Neural cell (in vitro differentiated cells): ENCODE results near the gene RHOA.
"Not testable (repeated sequence)": the region's sequence is repeated elsewhere in the genome, so short reads cannot be mapped to it uniquely, and the experiment has no call there.

Experiments used
- CTCF ChIP-seq: fragments of 450-650 bp; IDR thresholded peaks from 2 replicates; pipeline ENCODE4 v1.5.1; 2014; ENCODE audit warnings: antibody characterized with exemption, mild to moderate bottlenecking, moderate library complexity; ENCODE audit not compliant: poor library complexity, severe bottlenecking
- POLR2AphosphoS5 ChIP-seq: IDR thresholded peaks from 2 replicates; pipeline ENCODE4 v1.6.1; 2012

GRCh38 chr3:49348361-49348760 lies 63.4 kb downstream of the RHOA start:
- TF ChIP-seq POLR2AphosphoS5, CTCF: not testable (repeated sequence)
